Hepatocyte (in vitro differentiated cells): ENCODE measurements around the gene RASSF3. TPM values are rescaled to one million over a fixed set of nuclear protein-coding genes. Genes with fewer than 3 reads are reported as not detected.

Source experiments
- DNase-seq: peaks from one replicate; pipeline ENCODE4 v3.0.0-alpha.2; 2016; ENCODE audit warnings: low spot score
- H2AFZ ChIP-seq: fragments of 200-600 bp; sonication (generic); 2 replicates; pipeline ENCODE4 v1.6.0; 2016; ENCODE audit warnings: antibody characterized with exemption, mild to moderate bottlenecking
- H3K27ac ChIP-seq: fragments of 200-600 bp; sonication (generic); 2 replicates; pipeline ENCODE4 v1.5.1; 2016; ENCODE audit warnings: mild to moderate bottlenecking
- H3K27me3 ChIP-seq: fragments of 200-600 bp; sonication (generic); 2 replicates; pipeline ENCODE4 v1.6.1; 2016
- H3K36me3 ChIP-seq: fragments of 200-600 bp; sonication (generic); replicated peaks from 2 replicates; pipeline ENCODE4 v1.5.1; 2016; ENCODE audit warnings: low read depth; ENCODE audit not compliant: insufficient read depth
- H3K4me1 ChIP-seq: fragments of 200-600 bp; sonication (generic); 2 replicates; pipeline ENCODE4 v1.5.1; 2016; ENCODE audit warnings: mild to moderate bottlenecking, moderate library complexity; ENCODE audit not compliant: insufficient read depth
- H3K4me2 ChIP-seq: fragments of 200-600 bp; sonication (generic); 2 replicates; pipeline ENCODE4 v1.6.0; 2016
- H3K4me3 ChIP-seq: fragments of 200-600 bp; sonication (generic); 2 replicates; pipeline ENCODE4 v1.5.1; 2016; ENCODE audit warnings: mild to moderate bottlenecking
- H3K79me2 ChIP-seq: fragments of 200-600 bp; sonication (generic); 2 replicates; pipeline ENCODE4 v1.6.0; 2017; ENCODE audit warnings: mild to moderate bottlenecking
- H3K9me2 ChIP-seq: fragments of 200-600 bp; sonication (generic); replicated peaks from 2 replicates; pipeline ENCODE4 v1.6.0; 2017; ENCODE audit warnings: mild to moderate bottlenecking; ENCODE audit not compliant: insufficient read depth
- H3K9me3 ChIP-seq: fragments of 200-600 bp; sonication (generic); 2 replicates; pipeline ENCODE4 v1.5.1; 2016; ENCODE audit warnings: low read depth, mild to moderate bottlenecking
- H4K20me1 ChIP-seq: fragments of 200-600 bp; sonication (generic); 2 replicates; pipeline ENCODE4 v1.6.0; 2016; ENCODE audit warnings: mild to moderate bottlenecking; ENCODE audit not compliant: insufficient read depth, poor library complexity, severe bottlenecking
- EZH2 ChIP-seq: fragments of 200-600 bp; sonication (generic); IDR thresholded peaks from 2 replicates; pipeline ENCODE4 v1.6.1; 2016; ENCODE audit warnings: antibody characterized with exemption, mild to moderate bottlenecking, borderline replicate concordance
- EZH2phosphoT487 ChIP-seq: fragments of 200-600 bp; sonication (generic); IDR thresholded peaks from one replicate; pipeline ENCODE4 v1.6.1; 2018; ENCODE audit warnings: antibody characterized with exemption, mild to moderate bottlenecking, low read depth, moderate library complexity; ENCODE audit not compliant: unreplicated experiment, severe bottlenecking
- WGBS: methylation state at CpG from one replicate; pipeline ENCODE4 v1.1.6; 2016; ENCODE audit warnings: low lambda C conversion rate; ENCODE audit errors: missing lambda C conversion rate; 5-methylcytosine and 5-hydroxymethylcytosine counted together
- polyA plus RNA-seq: library from polyadenylated mRNA; unstranded; fragments of >200 nt; fragmentation: Nextera tagmentation; extraction: Ambion mirVana; gene quantifications from 2 replicates; pipeline ENCODE4 v1.2.1, GENCODE V29; 2016
- total RNA-seq: library from RNA; depleted of rRNA; stranded (reverse); fragments of >200 nt; gene quantifications from 2 replicates; pipeline ENCODE4 v1.2.3, GENCODE V29; 2014
- TF ChIP-seq, protein P1 (sequence below): fragments of 200-600 bp; sonication (generic); IDR thresholded peaks from 2 replicates; pipeline ENCODE4 v1.5.1; 2016; ENCODE audit warnings: antibody characterized with exemption, mild to moderate bottlenecking; ENCODE audit not compliant: poor library complexity

Gene RASSF3
- total and polyA plus RNA-seq, 2 experiments from 2014 or later: 7.8 to 22.3 TPM

DNA sequence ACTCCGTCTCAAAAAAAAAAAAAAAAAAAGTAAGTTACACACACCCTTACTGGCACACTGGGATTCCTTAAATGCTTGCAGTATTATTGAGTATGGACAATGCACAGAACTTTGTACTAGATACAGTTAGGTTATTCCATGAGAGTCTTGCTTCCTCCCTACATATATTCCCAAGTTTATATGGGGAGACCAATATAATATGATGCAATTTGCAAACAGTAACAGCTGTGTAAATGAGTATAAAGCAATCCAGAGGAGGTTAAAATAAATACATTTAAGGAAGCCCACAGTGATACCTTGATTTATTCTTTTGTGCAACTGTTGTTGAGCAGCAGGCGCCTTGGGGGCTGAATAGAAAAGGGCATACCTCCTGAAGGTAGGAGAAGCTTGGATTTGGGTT lies 26.6 kb downstream of the RASSF3 start:
- WGBS: 85% methylated on average over 2 of the region's 2 CpGs
- Histone ChIP-seq H3K4me2 (no peak overlapping the region), H3K27ac (no peak overlapping the region)

DNA sequence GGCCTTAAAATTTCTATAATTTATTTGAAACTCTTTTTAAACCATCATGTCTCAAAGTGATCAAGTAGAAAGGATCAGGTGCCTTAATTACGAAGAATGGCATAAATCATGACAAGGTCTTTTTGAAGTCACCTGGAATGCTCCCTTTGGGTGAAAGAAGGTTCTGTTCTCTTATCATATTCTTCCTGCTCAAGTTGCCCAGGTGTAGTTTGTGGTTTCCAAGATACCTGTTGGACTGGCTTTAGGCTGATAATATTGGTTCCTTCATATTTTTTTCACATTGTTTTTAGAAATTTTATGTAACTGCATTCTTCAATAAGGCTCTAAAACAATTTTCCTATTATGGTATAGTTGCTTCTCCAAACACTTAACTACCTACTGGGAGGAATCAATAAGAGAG lies 29.2 kb downstream of the RASSF3 start:
- Histone ChIP-seq H3K9me2 (no peaks in the 10 kb centered on the region), H3K79me2 (peaks cover 51% of the 10 kb centered on the region), H3K27me3 (no peaks in the 10 kb centered on the region), H3K27ac (no peak overlapping the region), H3K9me3 (no peaks in the 10 kb centered on the region), H3K36me3 (no peaks in the 10 kb centered on the region), H3K4me1 (peaks cover 3% of the 10 kb centered on the region), H3K4me3 (no peak overlapping the region), H2AFZ (no peak overlapping the region), H3K4me2 (no peak overlapping the region), H4K20me1 (no peaks in the 10 kb centered on the region)
- TF ChIP-seq, protein P1, sequence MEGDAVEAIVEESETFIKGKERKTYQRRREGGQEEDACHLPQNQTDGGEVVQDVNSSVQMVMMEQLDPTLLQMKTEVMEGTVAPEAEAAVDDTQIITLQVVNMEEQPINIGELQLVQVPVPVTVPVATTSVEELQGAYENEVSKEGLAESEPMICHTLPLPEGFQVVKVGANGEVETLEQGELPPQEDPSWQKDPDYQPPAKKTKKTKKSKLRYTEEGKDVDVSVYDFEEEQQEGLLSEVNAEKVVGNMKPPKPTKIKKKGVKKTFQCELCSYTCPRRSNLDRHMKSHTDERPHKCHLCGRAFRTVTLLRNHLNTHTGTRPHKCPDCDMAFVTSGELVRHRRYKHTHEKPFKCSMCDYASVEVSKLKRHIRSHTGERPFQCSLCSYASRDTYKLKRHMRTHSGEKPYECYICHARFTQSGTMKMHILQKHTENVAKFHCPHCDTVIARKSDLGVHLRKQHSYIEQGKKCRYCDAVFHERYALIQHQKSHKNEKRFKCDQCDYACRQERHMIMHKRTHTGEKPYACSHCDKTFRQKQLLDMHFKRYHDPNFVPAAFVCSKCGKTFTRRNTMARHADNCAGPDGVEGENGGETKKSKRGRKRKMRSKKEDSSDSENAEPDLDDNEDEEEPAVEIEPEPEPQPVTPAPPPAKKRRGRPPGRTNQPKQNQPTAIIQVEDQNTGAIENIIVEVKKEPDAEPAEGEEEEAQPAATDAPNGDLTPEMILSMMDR: no peak
- TF ChIP-seq EZH2: no peak
- no peak for TF ChIP-seq EZH2phosphoT487
- WGBS: 58% methylated on average over 1 of the region's 1 CpG
- DNase-seq: no peak

More for the DNA sequence above, 26.6 kb downstream of the RASSF3 start:
- peaks cover 55% of the 10 kb centered on the region for H3K79me2 ChIP-seq
- H3K4me3 ChIP-seq: no peak overlapping the region
- DNase-seq: no peak
- TF ChIP-seq EZH2phosphoT487: no peak
- TF ChIP-seq, protein P1: no peak
- TF ChIP-seq EZH2: no peak
- no peaks in the 10 kb centered on the region for H3K9me2 ChIP-seq
- no peak overlapping the region for H2AFZ ChIP-seq
- H3K36me3 ChIP-seq: no peaks in the 10 kb centered on the region
- no peaks in the 10 kb centered on the region for H3K27me3 ChIP-seq
- H4K20me1 ChIP-seq: no peaks in the 10 kb centered on the region
- H3K4me1 ChIP-seq: peaks cover 3% of the 10 kb centered on the region
- H3K9me3 ChIP-seq: no peaks in the 10 kb centered on the region

DNA sequence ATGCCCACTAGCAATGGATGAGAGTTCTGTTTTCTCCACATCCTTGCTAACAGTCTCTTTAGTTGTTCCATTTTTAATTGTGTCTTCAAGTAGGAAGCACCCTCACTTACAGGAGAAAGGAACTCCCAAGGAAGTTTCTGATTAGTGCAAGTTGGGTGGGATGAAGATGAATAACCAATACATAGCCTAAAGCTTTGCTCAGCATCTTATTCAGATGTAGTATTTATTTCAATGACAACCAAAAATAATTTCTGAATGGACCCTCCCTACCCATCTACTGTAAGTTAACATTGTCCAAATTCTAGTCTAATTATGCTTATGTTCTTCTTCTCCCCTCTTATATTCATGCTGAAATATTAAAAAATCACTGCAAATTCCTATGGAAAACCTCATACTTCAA lies 36.0 kb downstream of the RASSF3 start:
- no peak for TF ChIP-seq EZH2
- TF ChIP-seq, protein P1: no peak
- TF ChIP-seq EZH2phosphoT487: no peak
- H3K4me1 ChIP-seq: peaks cover 4% of the 10 kb centered on the region

DNA sequence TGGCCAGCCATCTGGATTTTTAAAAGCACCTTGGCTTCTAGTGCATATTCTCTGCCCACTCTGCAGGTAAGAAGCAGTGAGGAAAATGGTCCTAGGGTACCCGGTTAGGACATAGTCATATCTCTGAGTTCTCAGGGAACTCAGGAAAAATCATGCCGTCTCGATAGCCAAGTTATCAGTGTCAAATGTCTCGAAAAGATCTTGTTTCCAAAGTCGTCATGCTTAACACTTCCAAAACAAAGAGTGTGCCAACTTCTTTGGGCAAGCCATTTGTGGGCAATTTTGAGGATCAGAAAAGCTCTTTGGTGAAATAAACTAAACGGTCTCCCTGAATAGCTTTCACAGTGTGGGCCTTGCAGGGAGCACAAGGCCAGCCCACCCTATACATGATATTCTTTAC lies 39.2 kb downstream of the RASSF3 start:
- Histone ChIP-seq H3K9me2 (no peaks in the 10 kb centered on the region), H3K27me3 (no peaks in the 10 kb centered on the region), H3K4me1 (peaks cover 4% of the 10 kb centered on the region), H3K4me3 (no peak overlapping the region), H3K36me3 (no peaks in the 10 kb centered on the region), H3K9me3 (no peaks in the 10 kb centered on the region), H3K27ac (no peak overlapping the region), H3K4me2 (no peak overlapping the region), H3K79me2 (peaks cover 49% of the 10 kb centered on the region), H2AFZ (no peak overlapping the region), H4K20me1 (no peaks in the 10 kb centered on the region)
- WGBS: 91% methylated on average over 6 of the region's 6 CpGs
- TF ChIP-seq EZH2 (no peak), EZH2phosphoT487 (no peak)
- TF ChIP-seq, protein P1: no peak
- DNase-seq: no peak

More for the DNA sequence above, 36.0 kb downstream of the RASSF3 start:
- Histone ChIP-seq H3K4me3 (no peak overlapping the region), H3K27me3 (no peaks in the 10 kb centered on the region), H3K9me2 (no peaks in the 10 kb centered on the region), H3K4me2 (no peak overlapping the region), H3K36me3 (no peaks in the 10 kb centered on the region), H4K20me1 (no peaks in the 10 kb centered on the region), H3K9me3 (no peaks in the 10 kb centered on the region), H2AFZ (no peak overlapping the region), H3K79me2 (peaks cover 37% of the 10 kb centered on the region), H3K27ac (no peak overlapping the region)
- DNase-seq: no peak
